HFF-Myc (cell line): ENCODE results near the gene GBP4.

Source experiments
- DNase-seq: peaks from one replicate; pipeline ENCODE4 v3.0.0-alpha.2; 2011; ENCODE audit warnings: low read depth; ENCODE audit errors: extremely low read depth
- H3K4me3 ChIP-seq: replicated peaks from 2 replicates; pipeline ENCODE4 v1.5.1; 2011; ENCODE audit warnings: low read depth, mild to moderate bottlenecking, control low read depth, low read length
- CTCF ChIP-seq: IDR thresholded peaks from 2 replicates; pipeline ENCODE4 v1.5.1; 2012; ENCODE audit warnings: mild to moderate bottlenecking, low read depth, low read length, control low read depth; ENCODE audit errors: missing control alignments

The GBP4 gene

GRCh38 chr1:89170170-89171066 is 28.3 kb downstream of the GBP4 start:
- no peak for DNase-seq
- H3K4me3 ChIP-seq = no peak overlapping the region
- TF ChIP-seq CTCF = no peak

- DNase-seq = no peak
- TF ChIP-seq CTCF = no peak
- no peak overlapping the region for H3K4me3 ChIP-seq
These were observed 29.6 kb downstream of the GBP4 start for GRCh38 chr1:89169166-89169565.

- no peak for TF ChIP-seq CTCF
- DNase-seq = no peak
- no peak overlapping the region for H3K4me3 ChIP-seq
These were observed 31.0 kb downstream of the GBP4 start for GRCh38 chr1:89167590-89168230.

GRCh38 chr1:89166705-89167104 is 32.0 kb downstream of the GBP4 start:
- DNase-seq = no peak
- H3K4me3 ChIP-seq = no peak overlapping the region
- no peak for TF ChIP-seq CTCF

GRCh38 chr1:89165811-89166210 is 32.9 kb downstream of the GBP4 start:
- DNase-seq = no peak
- H3K4me3 ChIP-seq = no peak overlapping the region
- no peak for TF ChIP-seq CTCF

GRCh38 chr1:89151047-89151446 is 47.7 kb downstream of the GBP4 start:
- H3K4me3 ChIP-seq = no peak overlapping the region
- no peak for DNase-seq
- TF ChIP-seq CTCF = no peak
